Kidney epithelial cell (primary cell): ENCODE data around the gene CCDC124. TPM values are rescaled to one million over a fixed set of nuclear protein-coding genes. Genes with fewer than 3 reads are reported as not detected.
"Not testable (repeated sequence)": the region's sequence is repeated elsewhere in the genome, so short reads cannot be mapped to it uniquely, and the experiment has no call there.

Experiments used
- DNase-seq: peaks from one replicate; pipeline ENCODE4 v3.0.0-alpha.2; 2010; ENCODE audit warnings: low read depth
- H3K27me3 ChIP-seq: 2 replicates; pipeline ENCODE4 v1.6.0; 2011; ENCODE audit warnings: low read length; ENCODE audit not compliant: control insufficient read depth, insufficient read depth
- H3K36me3 ChIP-seq: 2 replicates; pipeline ENCODE4 v1.5.1; 2011; ENCODE audit warnings: low read length; ENCODE audit not compliant: control insufficient read depth, insufficient read depth
- H3K4me3 ChIP-seq: 2 replicates; pipeline ENCODE4 v1.5.1; 2011; ENCODE audit warnings: low read depth, mild to moderate bottlenecking, control low read depth, low read length
- CTCF ChIP-seq: IDR thresholded peaks from 2 replicates; pipeline ENCODE4 v1.5.1; 2011; ENCODE audit warnings: mild to moderate bottlenecking, moderate library complexity, low read length, control low read depth, inconsistent platforms; ENCODE audit not compliant: insufficient read depth, poor library complexity, severe bottlenecking
- total RNA-seq: library from RNA; depleted of rRNA; stranded (reverse); fragments of >200 nt; gene quantifications from 2 replicates; pipeline ENCODE4 v1.2.3, GENCODE V29; 2015

Gene CCDC124
- total RNA-seq, 1 donor from 2014 or later: 104 TPM

- H3K4me3 ChIP-seq: no peak overlapping the region
- no peaks in the 10 kb centered on the region for H3K27me3 ChIP-seq
- TF ChIP-seq CTCF: no peak
- DNase-seq: no peak
- H3K36me3 ChIP-seq: no peaks in the 10 kb centered on the region
Observed at GRCh38 chr19:17915940-17916593, 16.7 kb upstream of the CCDC124 start.

GRCh38 chr19:17918151-17918550, 14.7 kb upstream of the CCDC124 start:
- not testable (repeated sequence) for H3K36me3 ChIP-seq, DNase-seq, H3K27me3 ChIP-seq, H3K4me3 ChIP-seq

GRCh38 chr19:17919122-17919521, 13.7 kb upstream of the CCDC124 start:
- not testable (repeated sequence) for DNase-seq, H3K4me3 ChIP-seq, H3K27me3 ChIP-seq, H3K36me3 ChIP-seq

GRCh38 chr19:17920527-17920926, 12.3 kb upstream of the CCDC124 start:
- DNase-seq: no peak
- no peak for TF ChIP-seq CTCF
- H3K27me3 ChIP-seq: no peaks in the 10 kb centered on the region
- H3K4me3 ChIP-seq: no peak overlapping the region
- no peaks in the 10 kb centered on the region for H3K36me3 ChIP-seq

GRCh38 chr19:17922138-17922537, 10.7 kb upstream of the CCDC124 start:
- H3K36me3 ChIP-seq: no peaks in the 10 kb centered on the region
- DNase-seq: no peak
- TF ChIP-seq CTCF: no peak

GRCh38 chr19:17926044-17926443, 6.8 kb upstream of the CCDC124 start:
- TF ChIP-seq CTCF: no peak
- H3K27me3 ChIP-seq: no peaks in the 10 kb centered on the region
- no peaks in the 10 kb centered on the region for H3K36me3 ChIP-seq
- DNase-seq: no peak
- no peak overlapping the region for H3K4me3 ChIP-seq

More at GRCh38 chr19:17922138-17922537, 10.7 kb upstream of the CCDC124 start:
- no peaks in the 10 kb centered on the region for H3K27me3 ChIP-seq
- H3K4me3 ChIP-seq: no peak overlapping the region

GRCh38 chr19:17929056-17929455, 3.8 kb upstream of the CCDC124 start:
- Histone ChIP-seq H3K36me3 (no peaks in the 10 kb centered on the region), H3K27me3 (no peaks in the 10 kb centered on the region), H3K4me3 (no peak overlapping the region)
- no peak for TF ChIP-seq CTCF
- DNase-seq: no peak
